SU-DHL-6 (cell line): ENCODE data around the gene NCBP3.

Experiments used
- H2AFZ ChIP-seq: fragments of 200-600 bp; sonication (generic); 2 replicates; pipeline ENCODE4 v1.6.1; 2014; ENCODE audit warnings: low read depth, mild to moderate bottlenecking, moderate library complexity, mixed read lengths, antibody characterized with exemption, low read length; ENCODE audit not compliant: severe bottlenecking
- H3F3A ChIP-seq: fragments of 200-600 bp; shearing (Covaris generic); 2 replicates; pipeline ENCODE4 v1.6.0; 2016; ENCODE audit warnings: antibody characterized with exemption, mild to moderate bottlenecking; ENCODE audit not compliant: insufficient read depth
- H3K27ac ChIP-seq: fragments of 200-600 bp; sonication (generic); 2 replicates; pipeline ENCODE4 v1.5.1; 2016; ENCODE audit warnings: low read depth, mild to moderate bottlenecking, low read length, moderate library complexity, mixed read lengths
- H3K27me3 ChIP-seq: fragments of 200-600 bp; sonication (generic), shearing (Covaris generic); 2 replicates; pipeline ENCODE4 v1.6.0; 2014; ENCODE audit warnings: mild to moderate bottlenecking, low read length
- H3K36me3 ChIP-seq: fragments of 200-600 bp; sonication (generic); 2 replicates; pipeline ENCODE4 v1.6.1; 2014; ENCODE audit warnings: mild to moderate bottlenecking, low read length, mixed read lengths
- H3K4me2 ChIP-seq: fragments of 300-600, 200-600 bp; shearing (Covaris generic), sonication (generic); 2 replicates; pipeline ENCODE4 v1.6.0; 2014; ENCODE audit warnings: low read length, low read depth, mild to moderate bottlenecking; ENCODE audit not compliant: poor library complexity, severe bottlenecking
- H3K4me3 ChIP-seq: fragments of 200-600 bp; sonication (generic); 2 replicates; pipeline ENCODE4 v1.5.1; 2014; ENCODE audit warnings: antibody characterized with exemption, low read length, mild to moderate bottlenecking, mixed read lengths; ENCODE audit not compliant: insufficient read depth, poor library complexity, severe bottlenecking
- H3K79me2 ChIP-seq: fragments of 200-600 bp; sonication (generic); 2 replicates; pipeline ENCODE4 v1.6.1; 2014; ENCODE audit warnings: mild to moderate bottlenecking, low read length, moderate library complexity; ENCODE audit not compliant: insufficient read depth
- H3K9ac ChIP-seq: fragments of 200-600 bp; sonication (generic); 2 replicates; pipeline ENCODE4 v1.7.0; 2014; ENCODE audit warnings: mild to moderate bottlenecking, low read length
- H3K9me2 ChIP-seq: fragments of 200-600 bp; sonication (generic); replicated peaks from 2 replicates; pipeline ENCODE4 v1.6.1; 2014; ENCODE audit warnings: low read length; ENCODE audit not compliant: insufficient read depth
- H3K9me3 ChIP-seq: fragments of 200-600 bp; sonication (generic); 2 replicates; pipeline ENCODE4 v1.6.1; 2014; ENCODE audit warnings: low read length, mixed read lengths; ENCODE audit not compliant: insufficient read depth
- H4K20me1 ChIP-seq: fragments of 200-600 bp; sonication (generic); 2 replicates; pipeline ENCODE4 v1.6.1; 2014; ENCODE audit warnings: low read depth, mild to moderate bottlenecking, antibody characterized with exemption, low read length, moderate library complexity, mixed read lengths
- EZH2phosphoT487 ChIP-seq: fragments of 200-600 bp; sonication (generic), shearing (Covaris generic); conservative IDR thresholded peaks from 2 replicates; pipeline ENCODE4 v1.6.1; 2018; ENCODE audit warnings: mild to moderate bottlenecking, antibody characterized with exemption, low read length, moderate library complexity, mixed read lengths
- TF ChIP-seq, protein P1 (sequence below): fragments of 200-600 bp; sonication (generic); IDR thresholded peaks from one replicate; pipeline ENCODE4 v1.5.1; 2017; ENCODE audit warnings: antibody characterized with exemption, mild to moderate bottlenecking, low read length, moderate library complexity; ENCODE audit not compliant: insufficient read depth, poor library complexity, severe bottlenecking

The NCBP3 gene

DNA sequence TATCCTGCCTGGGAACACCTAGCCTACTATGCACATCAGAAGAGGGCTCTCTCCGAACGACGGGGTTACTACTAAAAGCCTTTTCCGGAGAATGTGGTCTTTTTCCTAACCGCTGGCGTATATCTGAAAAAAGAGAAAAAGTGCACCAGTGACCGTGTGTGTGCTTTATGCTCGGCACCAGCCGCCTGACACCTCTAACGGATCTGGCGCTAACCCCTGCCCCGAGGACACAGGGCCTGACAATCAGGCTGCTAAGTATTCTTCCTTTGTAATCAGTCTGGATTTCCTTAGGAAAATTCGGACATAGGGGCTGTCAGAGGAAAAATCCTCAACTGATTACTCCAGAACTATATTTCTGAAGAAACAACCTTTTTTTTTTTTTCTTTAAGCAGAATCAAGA lies 31.7 kb downstream of the NCBP3 start:
- H3K4me3 ChIP-seq, result no peak overlapping the region
- H3K9me2 ChIP-seq, result no peaks in the 10 kb centered on the region
- H2AFZ ChIP-seq, result no peak overlapping the region
- H3K79me2 ChIP-seq, result no peaks in the 10 kb centered on the region
- no peaks in the 10 kb centered on the region; the same call in 1 of the 2 replicates for H3K36me3 ChIP-seq
- H4K20me1 ChIP-seq, result no peaks in the 10 kb centered on the region
- H3K9me3 ChIP-seq, result no peaks in the 10 kb centered on the region
- H3F3A ChIP-seq, result no peaks in the 10 kb centered on the region
- no peaks in the 10 kb centered on the region for H3K27me3 ChIP-seq
- H3K4me2 ChIP-seq, result no peak overlapping the region
- H3K27ac ChIP-seq, result no peak overlapping the region
- TF ChIP-seq EZH2phosphoT487, result no peak
- TF ChIP-seq, protein P1, sequence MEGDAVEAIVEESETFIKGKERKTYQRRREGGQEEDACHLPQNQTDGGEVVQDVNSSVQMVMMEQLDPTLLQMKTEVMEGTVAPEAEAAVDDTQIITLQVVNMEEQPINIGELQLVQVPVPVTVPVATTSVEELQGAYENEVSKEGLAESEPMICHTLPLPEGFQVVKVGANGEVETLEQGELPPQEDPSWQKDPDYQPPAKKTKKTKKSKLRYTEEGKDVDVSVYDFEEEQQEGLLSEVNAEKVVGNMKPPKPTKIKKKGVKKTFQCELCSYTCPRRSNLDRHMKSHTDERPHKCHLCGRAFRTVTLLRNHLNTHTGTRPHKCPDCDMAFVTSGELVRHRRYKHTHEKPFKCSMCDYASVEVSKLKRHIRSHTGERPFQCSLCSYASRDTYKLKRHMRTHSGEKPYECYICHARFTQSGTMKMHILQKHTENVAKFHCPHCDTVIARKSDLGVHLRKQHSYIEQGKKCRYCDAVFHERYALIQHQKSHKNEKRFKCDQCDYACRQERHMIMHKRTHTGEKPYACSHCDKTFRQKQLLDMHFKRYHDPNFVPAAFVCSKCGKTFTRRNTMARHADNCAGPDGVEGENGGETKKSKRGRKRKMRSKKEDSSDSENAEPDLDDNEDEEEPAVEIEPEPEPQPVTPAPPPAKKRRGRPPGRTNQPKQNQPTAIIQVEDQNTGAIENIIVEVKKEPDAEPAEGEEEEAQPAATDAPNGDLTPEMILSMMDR, result no peak
- no peak overlapping the region for H3K9ac ChIP-seq

DNA sequence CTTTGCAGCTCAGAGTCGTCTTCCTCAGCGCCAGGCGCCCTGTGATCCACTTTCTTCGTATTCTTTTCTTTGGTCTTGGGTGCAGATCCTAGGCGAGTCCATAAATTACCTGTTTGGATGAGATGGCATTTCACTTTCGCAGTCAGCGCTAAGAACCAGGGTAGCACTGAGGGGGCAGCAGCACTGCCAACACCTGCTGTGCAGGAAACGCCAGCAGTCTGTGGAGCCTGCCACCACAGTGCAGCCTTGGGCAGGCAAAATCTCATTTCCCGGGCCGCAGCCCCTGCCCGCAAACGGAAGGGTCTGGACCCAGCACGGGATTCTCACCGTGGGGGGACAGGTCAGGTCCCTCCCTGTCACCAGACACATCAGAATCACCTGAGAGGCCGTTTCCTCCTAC lies 32.9 kb downstream of the NCBP3 start:
- Histone ChIP-seq H3K36me3 (no peaks in the 10 kb centered on the region; the same call in 1 of the 2 replicates), H2AFZ (no peak overlapping the region), H4K20me1 (no peaks in the 10 kb centered on the region), H3K9ac (no peak overlapping the region), H3K9me3 (no peaks in the 10 kb centered on the region), H3K4me3 (no peak overlapping the region), H3K27me3 (no peaks in the 10 kb centered on the region), H3F3A (no peaks in the 10 kb centered on the region), H3K79me2 (no peaks in the 10 kb centered on the region), H3K4me2 (no peak overlapping the region), H3K27ac (no peak overlapping the region), H3K9me2 (no peaks in the 10 kb centered on the region)
- TF ChIP-seq, protein P1, result no peak

DNA sequence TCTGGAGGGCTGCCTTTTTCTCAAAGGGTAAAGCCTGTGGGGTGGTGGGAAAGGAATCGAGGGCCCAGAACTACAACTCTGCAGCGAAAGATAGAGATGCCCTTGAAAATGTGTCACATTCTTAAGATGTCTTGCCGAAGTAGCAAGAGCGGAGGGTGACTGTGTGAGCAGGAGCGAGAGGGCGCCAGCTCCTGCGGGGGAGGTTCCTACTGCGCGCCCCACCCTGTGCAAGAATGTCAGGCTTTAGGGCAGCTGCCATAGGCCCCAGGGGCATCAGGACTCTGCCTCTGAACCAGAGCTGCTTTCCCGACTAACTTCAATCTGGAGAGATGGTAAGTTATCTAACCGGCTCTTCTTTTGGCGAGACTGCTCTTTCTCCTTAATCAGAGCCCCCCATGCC lies 33.3 kb downstream of the NCBP3 start:
- H3K36me3 ChIP-seq, result no peaks in the 10 kb centered on the region; the same call in 1 of the 2 replicates
- no peaks in the 10 kb centered on the region for H3K9me3 ChIP-seq
- H3K9me2 ChIP-seq, result no peaks in the 10 kb centered on the region
- H3K4me3 ChIP-seq, result no peak overlapping the region
- no peaks in the 10 kb centered on the region for H4K20me1 ChIP-seq
- no peak overlapping the region for H2AFZ ChIP-seq
- H3K4me2 ChIP-seq, result no peak overlapping the region
- no peaks in the 10 kb centered on the region for H3K79me2 ChIP-seq
- no peak overlapping the region for H3K9ac ChIP-seq
- H3F3A ChIP-seq, result no peaks in the 10 kb centered on the region
- H3K27ac ChIP-seq, result no peak overlapping the region
- TF ChIP-seq EZH2phosphoT487, result no peak
- TF ChIP-seq, protein P1, result no peak
- H3K27me3 ChIP-seq, result no peaks in the 10 kb centered on the region

DNA sequence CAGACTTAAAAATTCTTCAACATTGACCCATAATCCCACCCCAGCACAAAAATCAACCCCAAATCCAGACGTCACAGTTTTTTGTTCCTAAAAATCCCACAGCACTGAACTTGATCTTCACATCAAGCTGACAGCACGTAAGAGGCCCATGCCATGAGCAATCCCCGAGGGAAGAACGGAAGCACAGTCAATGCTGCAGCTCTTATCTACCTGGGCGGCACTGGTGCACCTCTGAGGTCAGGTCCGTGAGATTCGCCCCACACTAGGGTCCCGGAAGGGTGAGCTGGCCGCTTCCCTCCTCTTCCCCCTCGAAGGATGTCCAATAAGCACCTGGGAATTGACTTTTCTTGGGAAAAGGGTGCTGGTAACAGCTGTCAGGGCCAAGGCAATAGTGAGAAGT lies 33.8 kb downstream of the NCBP3 start:
- H3K4me2 ChIP-seq, result no peak overlapping the region
- H3F3A ChIP-seq, result no peaks in the 10 kb centered on the region
- no peaks in the 10 kb centered on the region; the same call in 1 of the 2 replicates for H3K36me3 ChIP-seq
- H3K9me2 ChIP-seq, result no peaks in the 10 kb centered on the region
- H2AFZ ChIP-seq, result no peak overlapping the region
- no peaks in the 10 kb centered on the region for H3K27me3 ChIP-seq
- H3K9ac ChIP-seq, result no peak overlapping the region
- no peaks in the 10 kb centered on the region for H3K79me2 ChIP-seq
- H3K9me3 ChIP-seq, result no peaks in the 10 kb centered on the region
- TF ChIP-seq, protein P1, result no peak
- no peak for TF ChIP-seq EZH2phosphoT487
- no peak overlapping the region for H3K4me3 ChIP-seq
- H3K27ac ChIP-seq, result no peak overlapping the region
- no peaks in the 10 kb centered on the region for H4K20me1 ChIP-seq
